Caco-2 (cell line): ENCODE measurements around the gene EIF3D. TPM values are rescaled to one million over a fixed set of nuclear protein-coding genes. Genes with fewer than 3 reads are reported as not detected.
A peak's percentile ranks its signal among the peaks of the same experiment; 100 is the strongest.
"Not testable (repeated sequence)": the region's sequence is repeated elsewhere in the genome, so short reads cannot be mapped to it uniquely, and the experiment has no call there.

Source experiments
- BruUV-seq: library from RNA; stranded (reverse); fragments of 400-500 nt; replicated peaks from 2 replicates; lab custom pipeline; 2021; lab: Mats Ljungman, UMichigan
- CTCF ChIA-PET: fragments of 300-600 bp; sonication (Branson Sonifier 250); formaldehyde crosslinking; loops from one replicate; lab custom pipeline; 2022; ENCODE audit warnings: antibody characterized with exemption; lab: Charles Lee
- POLR2A ChIA-PET: fragments of 300-600 bp; sonication (Branson Sonifier 250); formaldehyde crosslinking; loops from one replicate; lab custom pipeline; 2022; ENCODE audit warnings: antibody characterized with exemption; lab: Charles Lee
- DNase-seq, 2 experiments: peaks; one replicate each; pipeline versions ENCODE4 v3.0.0 to v3.0.0-alpha.2; 2020 to 2022
- H3K27me3 ChIP-seq: replicated peaks from 2 replicates; pipeline ENCODE4 v1.6.0; 2011; ENCODE audit warnings: low read length; ENCODE audit not compliant: control insufficient read depth, insufficient read depth
- H3K36me3 ChIP-seq: 2 replicates; pipeline ENCODE4 v1.5.1; 2011; ENCODE audit warnings: low read length; ENCODE audit not compliant: control insufficient read depth, insufficient read depth
- H3K4me1 ChIP-seq: fragments of 250-450 bp; sonication (Bioruptor Pico); 2 replicates; pipeline ENCODE4 v1.5.1; 2020; ENCODE audit warnings: mild to moderate bottlenecking
- H3K4me3 ChIP-seq: 2 replicates; pipeline ENCODE4 v1.5.1; 2011; ENCODE audit warnings: low read depth, mild to moderate bottlenecking, control low read depth, low read length
- H3K9me3 ChIP-seq: fragments of 250-450 bp; sonication (Bioruptor Pico); 2 replicates; pipeline ENCODE4 v1.5.1; 2020; ENCODE audit warnings: mild to moderate bottlenecking, moderate library complexity
- H3K27ac Mint-ChIP-seq: one replicate; pipeline ENCODE4 v1.8.0; 2022; ENCODE audit warnings: mixed read lengths; ENCODE audit not compliant: unreplicated experiment
- H3K27me3 Mint-ChIP-seq: one replicate; pipeline ENCODE4 v1.8.0; 2022; ENCODE audit warnings: mixed read lengths; ENCODE audit not compliant: insufficient read depth, unreplicated experiment
- H3K36me3 Mint-ChIP-seq: one replicate; pipeline ENCODE4 v1.8.0; 2022; ENCODE audit warnings: mild to moderate bottlenecking, mixed read lengths; ENCODE audit not compliant: insufficient read depth, unreplicated experiment
- H3K4me1 Mint-ChIP-seq: one replicate; pipeline ENCODE4 v1.8.0; 2022; ENCODE audit warnings: low read depth, mixed read lengths; ENCODE audit not compliant: unreplicated experiment
- H3K4me3 Mint-ChIP-seq: one replicate; pipeline ENCODE4 v1.8.0; 2022; ENCODE audit warnings: mild to moderate bottlenecking, moderate library complexity, mixed read lengths; ENCODE audit not compliant: unreplicated experiment
- H3K9me3 Mint-ChIP-seq: one replicate; pipeline ENCODE4 v1.8.0; 2022; ENCODE audit warnings: mixed read lengths; ENCODE audit not compliant: unreplicated experiment
- CTCF ChIP-seq, 2 experiments: fragments of 200-600 bp in 1 of 2; IDR thresholded peaks; 1 replicate in 1 of 2; 2 replicates in 1 of 2; pipeline versions ENCODE4 v1.5.1 to v1.8.0; 2011 to 2022; ENCODE audit warnings: antibody characterized with exemption in 1 of 2, control low read depth in 1 of 2, inconsistent platforms in 1 of 2, low read depth in 1 of 2, low read length in 1 of 2, mild to moderate bottlenecking in 1 of 2, moderate library complexity in 1 of 2; ENCODE audit not compliant: insufficient read depth in 1 of 2, severe bottlenecking in 1 of 2, unreplicated experiment in 1 of 2
- intact Hi-C: fragments of 100-400 bp; cut with micrococcal nuclease; formaldehyde crosslinking; loops from one replicate; pipeline ENCODE4 v1.10.0; 2022; ENCODE audit not compliant: unreplicated experiment
- total RNA-seq: library from RNA; stranded (reverse); gene quantifications from 2 replicates; pipeline ENCODE4 v1.2.3, GENCODE V29; 2022

EIF3D gene
- total RNA-seq, 1 experiment from 2014 or later = 250 TPM

GRCh38 chr22:36540867-36541642 lies 12.1 kb upstream of the EIF3D start:
- H3K27ac Mint-ChIP-seq = no peak overlapping the region
- peak in 1 of 2 experiments; percentile 10 for DNase-seq
- no peak overlapping the region for H3K4me3 Mint-ChIP-seq
- Histone ChIP-seq H3K4me1 (peaks cover 8% of the 10 kb centered on the region), H3K27me3 (no peaks in the 10 kb centered on the region), H3K4me3 (no peak overlapping the region), H3K36me3 (no peaks in the 10 kb centered on the region), H3K9me3 (no peaks in the 10 kb centered on the region)
- H3K36me3 Mint-ChIP-seq = no peaks in the 10 kb centered on the region
- no peaks in the 10 kb centered on the region for H3K27me3 Mint-ChIP-seq
- H3K4me1 Mint-ChIP-seq = peaks cover 2% of the 10 kb centered on the region
- no TSS peak for BruUV-seq
- ChIA-PET CTCF (interaction anchor here (1.0 kb wide), 1 partner anchor 315 kb away, joined by 3 read pairs; no protein-coding TSS in a partner anchor), POLR2A (interaction anchor here (0.5 to 0.7 kb wide), 2 partner anchors 12 to 58 kb away, joined by 4 to 10 read pairs; partner anchors contain the start of gene EIF3D)
- TF ChIP-seq CTCF (IDR thresholded peaks at IDR 0.05; ENCODE audit: insufficient read depth in 1 of 2, low read depth in 1 of 2, low read length in 1 of 2, severe bottlenecking in 1 of 2, unreplicated experiment in 1 of 2) = no peak
- no peaks in the 10 kb centered on the region for H3K9me3 Mint-ChIP-seq
- intact Hi-C loops = no loop called here

- Mint-ChIP-seq H3K36me3 (no peaks in the 10 kb centered on the region), H3K9me3 (no peaks in the 10 kb centered on the region), H3K27me3 (no peaks in the 10 kb centered on the region), H3K4me3 (no peak overlapping the region), H3K4me1 (no peaks in the 10 kb centered on the region), H3K27ac (no peak overlapping the region)
- H3K4me1 ChIP-seq = peaks cover 8% of the 10 kb centered on the region
- H3K9me3 ChIP-seq = no peaks in the 10 kb centered on the region; the same call in 1 of the 2 replicates
- BruUV-seq = no TSS peak
- no peak for TF ChIP-seq CTCF (IDR thresholded peaks at IDR 0.05; ENCODE audit: insufficient read depth in 1 of 2, low read depth in 1 of 2, low read length in 1 of 2, severe bottlenecking in 1 of 2, unreplicated experiment in 1 of 2)
- POLR2A ChIA-PET = no interaction called here
- H3K36me3 ChIP-seq = no peaks in the 10 kb centered on the region
- no peaks in the 10 kb centered on the region for H3K27me3 ChIP-seq
- H3K4me3 ChIP-seq = no peak overlapping the region
- CTCF ChIA-PET = no interaction called here
- intact Hi-C loops = no loop called here
- no peak for DNase-seq
Observed at GRCh38 chr22:36538529-36538928, 9.6 kb upstream of the EIF3D start.

- DNase-seq = no peak
- ChIA-PET CTCF (no interaction called here), POLR2A (no interaction called here)
- Mint-ChIP-seq H3K36me3 (no peaks in the 10 kb centered on the region), H3K27me3 (no peaks in the 10 kb centered on the region), H3K9me3 (no peaks in the 10 kb centered on the region), H3K27ac (no peak overlapping the region), H3K4me1 (no peaks in the 10 kb centered on the region), H3K4me3 (no peak overlapping the region)
- intact Hi-C loops = no loop called here
- no peaks in the 10 kb centered on the region for H3K36me3 ChIP-seq
- no peak overlapping the region for H3K4me3 ChIP-seq
- TF ChIP-seq CTCF (IDR thresholded peaks at IDR 0.05; ENCODE audit: insufficient read depth in 1 of 2, low read depth in 1 of 2, low read length in 1 of 2, severe bottlenecking in 1 of 2, unreplicated experiment in 1 of 2) = no peak
- no TSS peak for BruUV-seq
- H3K4me1 ChIP-seq = peaks cover 8% of the 10 kb centered on the region
- H3K9me3 ChIP-seq = no peaks in the 10 kb centered on the region; the same call in 1 of the 2 replicates
- no peaks in the 10 kb centered on the region for H3K27me3 ChIP-seq
Observed at GRCh38 chr22:36536717-36537116, 7.8 kb upstream of the EIF3D start.

- CTCF ChIA-PET, DNase-seq, H3K4me3 ChIP-seq, H3K27ac Mint-ChIP-seq, H3K9me3 ChIP-seq, H3K27me3 Mint-ChIP-seq, H3K4me1 ChIP-seq, POLR2A ChIA-PET, H3K36me3 ChIP-seq, H3K4me1 Mint-ChIP-seq, H3K9me3 Mint-ChIP-seq, intact Hi-C loops, H3K27me3 ChIP-seq, BruUV-seq, H3K4me3 Mint-ChIP-seq: not testable (repeated sequence)
- H3K36me3 Mint-ChIP-seq = peaks cover 12% of the 10 kb centered on the region
Observed at GRCh38 chr22:36533320-36533719, 4.4 kb upstream of the EIF3D start.
